ENCODE measurements around the gene ADARB2.

ADARB2 gene

DNA sequence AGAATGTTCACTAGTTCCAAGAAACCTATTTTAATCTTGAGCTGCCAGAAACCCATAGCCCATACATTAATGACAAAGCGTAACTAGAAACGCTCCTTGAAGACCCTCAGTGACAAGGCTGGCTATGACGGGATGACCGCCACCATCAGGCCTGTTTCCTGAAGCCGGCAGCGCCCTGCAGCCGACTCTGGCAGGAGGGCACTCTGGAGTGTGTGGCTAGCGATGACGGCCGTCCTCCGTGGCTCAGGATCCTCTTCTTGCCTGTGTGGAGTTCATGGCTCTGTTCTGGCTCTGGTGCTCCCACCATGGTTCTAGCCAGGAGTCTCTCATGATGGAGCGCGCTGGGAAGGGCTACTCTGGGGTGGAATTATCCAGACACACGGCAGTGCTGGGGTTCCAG lies 224.1 kb downstream of the ADARB2 start:
- H3K27ac ChIP-seq (replicated peaks; ENCODE audit: low read length) = no peak overlapping the region
- H3K4me3 ChIP-seq (ENCODE audit: low read length in 2 of 2) = no peak overlapping the region
- no peak overlapping the region for H2AK5ac ChIP-seq (ENCODE audit: low read depth, low read length)
- H3K9me3 ChIP-seq (replicated peaks in 1 of 2; ENCODE audit: control insufficient read depth in 2 of 2, insufficient read depth in 1 of 2, low read depth in 1 of 2, low read length in 2 of 2) = no peaks in the 10 kb centered on the region
- no peaks in the 10 kb centered on the region for H3K36me3 ChIP-seq (replicated peaks in 1 of 2; ENCODE audit: control insufficient read depth in 2 of 2, insufficient read depth in 2 of 2, low read length in 2 of 2)
- WGBS, 2 donors (ENCODE audit: extremely low coverage in 2 of 2, insufficient read length in 2 of 2, insufficient replicate concordance in 1 of 2) = no CpG with 5 or more reads among the region's 14 CpGs
- no peak overlapping the region for H2AFZ ChIP-seq (ENCODE audit: low read length)
- DNase-seq (ENCODE audit: low spot score) = no peak
- H2BK5ac ChIP-seq (ENCODE audit: low read length) = no peak overlapping the region
- H2BK12ac ChIP-seq (ENCODE audit: low read length) = no peak overlapping the region
- peak overlapping the region; percentile 5 for H3K14ac ChIP-seq (ENCODE audit: low read length)
- H3K4me2 ChIP-seq (ENCODE audit: insufficient read depth, low read length, poor library complexity, severe bottlenecking) = no peak overlapping the region
- no peak overlapping the region for H4K91ac ChIP-seq (ENCODE audit: low read depth, low read length, poor library complexity)
- H3K4me1 ChIP-seq (ENCODE audit: control insufficient read depth in 2 of 2, insufficient read depth in 1 of 2, low read depth in 1 of 2, low read length in 2 of 2) = no peaks in the 10 kb centered on the region
- H3K27me3 ChIP-seq (ENCODE audit: control insufficient read depth in 3 of 3, insufficient read depth in 3 of 3, low read depth in 1 of 3, low read length in 3 of 3) = no peaks in the 10 kb centered on the region
- H3K79me1 ChIP-seq (ENCODE audit: low read depth, low read length) = no peaks in the 10 kb centered on the region
- H2BK120ac ChIP-seq (ENCODE audit: low read depth, low read length) = no peak overlapping the region
- H3K23ac ChIP-seq (ENCODE audit: low read depth, low read length, poor library complexity) = no peak overlapping the region
- H3K4ac ChIP-seq (ENCODE audit: low read length) = no peak overlapping the region
- no peak overlapping the region for H3K9ac ChIP-seq (ENCODE audit: low read depth, low read length, poor library complexity)
- H4K8ac ChIP-seq (ENCODE audit: low read depth, low read length) = no peak overlapping the region
- H2BK15ac ChIP-seq (ENCODE audit: low read length) = no peak overlapping the region
- H3K18ac ChIP-seq (ENCODE audit: low read length) = no peak overlapping the region

DNA sequence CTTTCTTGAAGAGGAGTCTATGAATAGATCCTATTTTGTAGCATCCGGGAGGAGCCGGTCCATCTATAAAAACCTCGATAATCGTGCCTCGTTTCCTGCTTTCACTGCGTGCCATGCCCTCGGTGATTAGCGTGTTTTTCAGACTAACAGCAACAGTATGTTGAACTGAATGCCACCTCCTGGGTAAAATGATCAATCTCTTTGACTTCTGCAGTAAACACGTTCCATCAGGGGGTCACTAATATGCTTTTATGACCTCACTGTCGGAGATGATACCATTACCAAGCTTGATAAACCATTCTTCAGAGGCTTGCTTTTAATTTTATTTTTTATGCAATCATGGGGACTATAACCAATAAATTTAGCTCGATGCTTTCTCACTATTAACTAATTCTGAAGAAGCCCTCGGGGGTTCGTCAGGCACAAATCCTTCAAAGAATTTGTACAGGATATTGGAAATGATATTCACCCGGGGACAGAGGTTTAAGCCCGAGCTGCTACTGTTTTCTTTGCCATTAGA lies 228.3 kb downstream of the ADARB2 start:
- Histone ChIP-seq H3K36me3 (replicated peaks in 1 of 2; ENCODE audit: control insufficient read depth in 2 of 2, insufficient read depth in 2 of 2, low read length in 2 of 2) (no peaks in the 10 kb centered on the region), H3K27me3 (ENCODE audit: control insufficient read depth in 3 of 3, insufficient read depth in 3 of 3, low read depth in 1 of 3, low read length in 3 of 3) (no peaks in the 10 kb centered on the region), H3K23ac (ENCODE audit: low read depth, low read length, poor library complexity) (no peak overlapping the region), H3K14ac (ENCODE audit: low read length) (no peak overlapping the region), H3K79me1 (ENCODE audit: low read depth, low read length) (no peaks in the 10 kb centered on the region), H4K8ac (ENCODE audit: low read depth, low read length) (no peak overlapping the region), H2BK12ac (ENCODE audit: low read length) (no peak overlapping the region), H4K91ac (ENCODE audit: low read depth, low read length, poor library complexity) (no peak overlapping the region), H2BK5ac (ENCODE audit: low read length) (no peak overlapping the region), H3K4me1 (ENCODE audit: control insufficient read depth in 2 of 2, insufficient read depth in 1 of 2, low read depth in 1 of 2, low read length in 2 of 2) (no peaks in the 10 kb centered on the region), H2BK120ac (ENCODE audit: low read depth, low read length) (no peak overlapping the region), H3K4me3 (ENCODE audit: low read length in 2 of 2) (no peak overlapping the region), H3K4me2 (ENCODE audit: insufficient read depth, low read length, poor library complexity, severe bottlenecking) (no peak overlapping the region), H2AFZ (ENCODE audit: low read length) (no peak overlapping the region), H3K9me3 (replicated peaks in 1 of 2; ENCODE audit: control insufficient read depth in 2 of 2, insufficient read depth in 1 of 2, low read depth in 1 of 2, low read length in 2 of 2) (peaks cover 0 to 2% of the 10 kb centered on the region in 2 donors), H3K4ac (ENCODE audit: low read length) (no peak overlapping the region), H3K18ac (ENCODE audit: low read length) (no peak overlapping the region), H2BK15ac (ENCODE audit: low read length) (no peak overlapping the region), H3K27ac (replicated peaks; ENCODE audit: low read length) (no peak overlapping the region), H3K9ac (ENCODE audit: low read depth, low read length, poor library complexity) (no peak overlapping the region), H2AK5ac (ENCODE audit: low read depth, low read length) (no peak overlapping the region)
- no CpG with 5 or more reads among the region's 15 CpGs for WGBS, 2 donors (ENCODE audit: extremely low coverage in 2 of 2, insufficient read length in 2 of 2, insufficient replicate concordance in 1 of 2)
- no peak for DNase-seq (ENCODE audit: low spot score)

- WGBS, 2 donors (ENCODE audit: extremely low coverage in 2 of 2, insufficient read length in 2 of 2, insufficient replicate concordance in 1 of 2) = no CpG with 5 or more reads among the region's 16 CpGs
- Histone ChIP-seq H3K4me2 (ENCODE audit: insufficient read depth, low read length, poor library complexity, severe bottlenecking) (no peak overlapping the region), H3K27me3 (ENCODE audit: control insufficient read depth in 3 of 3, insufficient read depth in 3 of 3, low read depth in 1 of 3, low read length in 3 of 3) (no peaks in the 10 kb centered on the region), H3K4ac (ENCODE audit: low read length) (no peak overlapping the region), H2BK12ac (ENCODE audit: low read length) (no peak overlapping the region), H2BK120ac (ENCODE audit: low read depth, low read length) (no peak overlapping the region), H3K36me3 (replicated peaks in 1 of 2; ENCODE audit: control insufficient read depth in 2 of 2, insufficient read depth in 2 of 2, low read length in 2 of 2) (no peaks in the 10 kb centered on the region), H3K9me3 (replicated peaks in 1 of 2; ENCODE audit: control insufficient read depth in 2 of 2, insufficient read depth in 1 of 2, low read depth in 1 of 2, low read length in 2 of 2) (peaks cover 0 to 2% of the 10 kb centered on the region in 2 donors), H4K8ac (ENCODE audit: low read depth, low read length) (no peak overlapping the region), H2AFZ (ENCODE audit: low read length) (no peak overlapping the region), H2BK15ac (ENCODE audit: low read length) (no peak overlapping the region), H3K4me1 (ENCODE audit: control insufficient read depth in 2 of 2, insufficient read depth in 1 of 2, low read depth in 1 of 2, low read length in 2 of 2) (no peaks in the 10 kb centered on the region), H3K23ac (ENCODE audit: low read depth, low read length, poor library complexity) (no peak overlapping the region), H3K4me3 (ENCODE audit: low read length in 2 of 2) (no peak overlapping the region), H3K27ac (replicated peaks; ENCODE audit: low read length) (no peak overlapping the region), H3K14ac (ENCODE audit: low read length) (no peak overlapping the region), H4K91ac (ENCODE audit: low read depth, low read length, poor library complexity) (no peak overlapping the region), H3K18ac (ENCODE audit: low read length) (no peak overlapping the region), H3K79me1 (ENCODE audit: low read depth, low read length) (no peaks in the 10 kb centered on the region), H2AK5ac (ENCODE audit: low read depth, low read length) (no peak overlapping the region), H2BK5ac (ENCODE audit: low read length) (no peak overlapping the region), H3K9ac (ENCODE audit: low read depth, low read length, poor library complexity) (no peak overlapping the region)
- DNase-seq (ENCODE audit: low spot score) = no peak
Observed at GRCh38 chr10:1508096-1508495, 229.2 kb downstream of the ADARB2 start.

DNA sequence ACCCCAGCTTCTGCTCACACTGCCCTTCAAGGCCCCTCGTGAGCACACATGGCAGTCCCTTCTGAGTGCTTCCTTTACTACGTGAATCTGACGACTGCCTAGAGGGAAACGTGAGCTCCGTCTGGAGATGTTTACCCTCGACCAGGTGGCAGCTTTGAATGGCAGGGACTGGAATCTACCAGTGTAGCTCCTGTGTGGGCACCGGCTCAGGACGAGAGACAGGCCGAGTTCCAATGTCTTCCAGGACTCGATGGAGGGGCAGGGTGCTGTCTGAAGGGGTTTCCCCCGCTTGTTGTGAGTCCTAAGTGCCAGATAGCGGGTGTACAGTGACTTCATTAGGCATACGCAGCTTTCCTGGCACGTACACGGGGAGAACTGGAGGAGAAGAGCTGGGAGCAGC lies 229.9 kb downstream of the ADARB2 start:
- no peak overlapping the region for H3K14ac ChIP-seq (ENCODE audit: low read length)
- no peaks in the 10 kb centered on the region for H3K36me3 ChIP-seq (replicated peaks in 1 of 2; ENCODE audit: control insufficient read depth in 2 of 2, insufficient read depth in 2 of 2, low read length in 2 of 2)
- no peak overlapping the region for H4K8ac ChIP-seq (ENCODE audit: low read depth, low read length)
- H3K27ac ChIP-seq (replicated peaks; ENCODE audit: low read length) = no peak overlapping the region
- no peak overlapping the region for H3K4me3 ChIP-seq (ENCODE audit: low read length in 2 of 2)
- no peak overlapping the region for H2BK5ac ChIP-seq (ENCODE audit: low read length)
- H3K4ac ChIP-seq (ENCODE audit: low read length) = no peak overlapping the region
- no peak overlapping the region for H3K23ac ChIP-seq (ENCODE audit: low read depth, low read length, poor library complexity)
- H2AFZ ChIP-seq (ENCODE audit: low read length) = no peak overlapping the region
- no peak overlapping the region for H3K18ac ChIP-seq (ENCODE audit: low read length)
- no peak overlapping the region for H2BK120ac ChIP-seq (ENCODE audit: low read depth, low read length)
- no peak overlapping the region for H3K9ac ChIP-seq (ENCODE audit: low read depth, low read length, poor library complexity)
- H2BK12ac ChIP-seq (ENCODE audit: low read length) = no peak overlapping the region
- H3K27me3 ChIP-seq (ENCODE audit: control insufficient read depth in 3 of 3, insufficient read depth in 3 of 3, low read depth in 1 of 3, low read length in 3 of 3) = no peaks in the 10 kb centered on the region
- no peaks in the 10 kb centered on the region for H3K4me1 ChIP-seq (ENCODE audit: control insufficient read depth in 2 of 2, insufficient read depth in 1 of 2, low read depth in 1 of 2, low read length in 2 of 2)
- peaks cover 0 to 2% of the 10 kb centered on the region in 2 donors for H3K9me3 ChIP-seq (replicated peaks in 1 of 2; ENCODE audit: control insufficient read depth in 2 of 2, insufficient read depth in 1 of 2, low read depth in 1 of 2, low read length in 2 of 2)
- H3K79me1 ChIP-seq (ENCODE audit: low read depth, low read length) = no peaks in the 10 kb centered on the region
- WGBS, 2 donors (ENCODE audit: extremely low coverage in 2 of 2, insufficient read length in 2 of 2, insufficient replicate concordance in 1 of 2) = no CpG with 5 or more reads among the region's 15 CpGs
- H2AK5ac ChIP-seq (ENCODE audit: low read depth, low read length) = no peak overlapping the region
- no peak overlapping the region for H4K91ac ChIP-seq (ENCODE audit: low read depth, low read length, poor library complexity)
- H3K4me2 ChIP-seq (ENCODE audit: insufficient read depth, low read length, poor library complexity, severe bottlenecking) = no peak overlapping the region
- no peak overlapping the region for H2BK15ac ChIP-seq (ENCODE audit: low read length)
- DNase-seq (ENCODE audit: low spot score) = no peak
